ENCODE measurements around the gene PDIK1L.
A peak's percentile ranks its signal among the peaks of the same experiment; 100 is the strongest.

- no peak for TF ChIP-seq CTCF (IDR thresholded peaks at IDR 0.05)
- TF ChIP-seq POLR2A (IDR thresholded peaks at IDR 0.05) = no peak
- peak in 1 of 2 donors; percentile 24 for TF ChIP-seq EP300 (IDR thresholded peaks at IDR 0.05)
These were observed 16.8 kb upstream of the PDIK1L start for GRCh38 chr1:26094677-26095383.

Data from tibial nerve (tissue), 4 donors.